Left lung (tissue), 10 donors: ENCODE results near the gene LOXHD1. TPM values are rescaled to one million over a fixed set of nuclear protein-coding genes. Genes with fewer than 3 reads are reported as not detected.
A peak's percentile ranks its signal among the peaks of the same experiment; 100 is the strongest.

Experiments used
- ATAC-seq: fragments of 200-7000 bp; cut with Tn5 transposase; one replicate; pipeline ENCODE4 v1.9.1; 2020; ENCODE audit warnings: moderate library complexity
- DNase-seq, 4 donors: peaks; one replicate each; pipeline ENCODE4 v3.0.0-alpha.2; 2013 to 2020
- H3K27ac ChIP-seq, 2 donors: fragments of 200-600 bp; sonication (generic) in 1 of 2; one replicate each; pipeline versions ENCODE4 v1.5.0 to v1.8.0; 2020 to 2021
- H3K27me3 ChIP-seq, 2 donors: fragments of 200-600 bp; sonication (generic) in 1 of 2; one replicate each; pipeline versions ENCODE4 v1.5.0 to v1.8.0; 2020 to 2021
- H3K36me3 ChIP-seq, 2 donors: fragments of 200-600 bp; sonication (generic) in 1 of 2; one replicate each; pipeline versions ENCODE4 v1.5.0 to v1.8.0; 2020 to 2021
- H3K4me1 ChIP-seq, 2 donors: fragments of 200-600 bp; one replicate each; pipeline ENCODE4 v1.8.0; 2021
- H3K4me3 ChIP-seq, 2 donors: fragments of 200-600 bp; sonication (generic) in 1 of 2; one replicate each; pipeline versions ENCODE4 v1.5.0 to v1.8.0; 2020 to 2021; ENCODE audit warnings: mild to moderate bottlenecking in 1 of 2
- H3K9me3 ChIP-seq, 2 donors: fragments of 200-600 bp; sonication (generic) in 1 of 2; one replicate each; pipeline versions ENCODE4 v1.5.0 to v1.8.0; 2020 to 2021
- intact Hi-C, 2 donors: fragments of 100-400 bp; cut with DNase I; formaldehyde crosslinking; loops; one replicate each; pipeline versions ENCODE4 v1.11.2 to v1.14.2; 2022
- polyA plus RNA-seq, 6 donors: library from polyadenylated mRNA; unstranded; fragments of 120-200 nt; gene quantifications; one replicate each; pipeline ENCODE4 v1.2.1, GENCODE V29; 2013; ENCODE audit not compliant: insufficient read length in 6 of 6
- total RNA-seq, 2 donors: library from RNA; stranded (reverse); fragmentation: NEBNext Ultra II Directional; extraction: Animal tissue kit (Norgen Biotek cat#: 25700); gene quantifications; one replicate each; pipeline ENCODE4 v1.2.1, GENCODE V29; 2021
- TF ChIP-seq, protein P1 (sequence below), 2 donors: fragments of 200-600 bp; sonication (generic) in 1 of 2; IDR thresholded peaks; one replicate each; pipeline versions ENCODE4 v1.5.0 to v1.8.0; 2021; ENCODE audit warnings: antibody characterized with exemption in 2 of 2
- donor health status: DM: no; HTN: yes; CAD: no.
- donor health status: DM: no; HTN: no; CAD: no.

LOXHD1 gene
- total and polyA plus RNA-seq, 8 donors, result 0.52 to 2.0 (median 1.2) TPM

GRCh38 chr18:46474487-46475389 lies 182.3 kb downstream of the LOXHD1 start:
- Histone ChIP-seq H3K9me3 (no peaks in the 10 kb centered on the region), H3K4me1 (no peaks in the 10 kb centered on the region), H3K36me3 (no peaks in the 10 kb centered on the region), H3K27me3 (no peaks in the 10 kb centered on the region), H3K4me3 (no peak overlapping the region), H3K27ac (no peak overlapping the region)
- intact Hi-C loops, result no loop called here
- TF ChIP-seq, protein P1, sequence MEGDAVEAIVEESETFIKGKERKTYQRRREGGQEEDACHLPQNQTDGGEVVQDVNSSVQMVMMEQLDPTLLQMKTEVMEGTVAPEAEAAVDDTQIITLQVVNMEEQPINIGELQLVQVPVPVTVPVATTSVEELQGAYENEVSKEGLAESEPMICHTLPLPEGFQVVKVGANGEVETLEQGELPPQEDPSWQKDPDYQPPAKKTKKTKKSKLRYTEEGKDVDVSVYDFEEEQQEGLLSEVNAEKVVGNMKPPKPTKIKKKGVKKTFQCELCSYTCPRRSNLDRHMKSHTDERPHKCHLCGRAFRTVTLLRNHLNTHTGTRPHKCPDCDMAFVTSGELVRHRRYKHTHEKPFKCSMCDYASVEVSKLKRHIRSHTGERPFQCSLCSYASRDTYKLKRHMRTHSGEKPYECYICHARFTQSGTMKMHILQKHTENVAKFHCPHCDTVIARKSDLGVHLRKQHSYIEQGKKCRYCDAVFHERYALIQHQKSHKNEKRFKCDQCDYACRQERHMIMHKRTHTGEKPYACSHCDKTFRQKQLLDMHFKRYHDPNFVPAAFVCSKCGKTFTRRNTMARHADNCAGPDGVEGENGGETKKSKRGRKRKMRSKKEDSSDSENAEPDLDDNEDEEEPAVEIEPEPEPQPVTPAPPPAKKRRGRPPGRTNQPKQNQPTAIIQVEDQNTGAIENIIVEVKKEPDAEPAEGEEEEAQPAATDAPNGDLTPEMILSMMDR (IDR thresholded peaks at IDR 0.05), result no peak
- DNase-seq (no peak), ATAC-seq (no peak)

DNA sequence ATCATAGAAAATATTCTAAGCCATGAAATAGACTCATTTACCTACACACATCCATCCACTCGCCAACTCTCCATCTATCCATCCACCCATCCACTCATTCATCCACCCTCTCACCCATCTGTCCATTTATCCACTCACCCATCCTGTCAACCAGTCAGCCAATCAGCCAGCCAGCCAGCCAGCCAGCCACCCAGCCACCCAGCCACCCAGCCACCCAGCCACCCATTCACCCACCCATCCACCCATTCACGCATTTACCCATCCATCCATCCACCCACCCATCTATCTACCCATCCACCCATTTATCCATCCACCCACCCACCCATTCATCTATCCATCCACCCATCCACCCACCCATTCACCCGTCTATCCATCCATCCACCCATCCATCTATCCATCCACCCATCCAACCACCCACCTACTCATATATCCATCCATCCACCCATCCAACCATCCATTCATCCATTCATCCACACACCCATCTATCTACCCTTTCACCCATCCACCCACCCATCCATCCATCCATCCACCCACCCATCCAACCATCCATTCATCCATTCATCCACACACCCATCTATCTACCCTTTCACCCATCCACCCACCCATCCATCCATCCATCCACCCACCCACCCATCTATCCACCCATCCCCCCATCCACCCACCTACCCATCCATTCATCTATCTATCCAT lies 185.1 kb downstream of the LOXHD1 start:
- no peak overlapping the region for H3K4me3 ChIP-seq
- TF ChIP-seq, protein P1 (IDR thresholded peaks at IDR 0.05), result no peak
- no peaks in the 10 kb centered on the region for H3K4me1 ChIP-seq
- H3K27me3 ChIP-seq, result no peaks in the 10 kb centered on the region
- intact Hi-C loops, result no loop called here
- H3K36me3 ChIP-seq, result no peaks in the 10 kb centered on the region
- no peaks in the 10 kb centered on the region for H3K9me3 ChIP-seq
- DNase-seq, result no peak
- ATAC-seq, result no peak
- no peak overlapping the region for H3K27ac ChIP-seq

DNA sequence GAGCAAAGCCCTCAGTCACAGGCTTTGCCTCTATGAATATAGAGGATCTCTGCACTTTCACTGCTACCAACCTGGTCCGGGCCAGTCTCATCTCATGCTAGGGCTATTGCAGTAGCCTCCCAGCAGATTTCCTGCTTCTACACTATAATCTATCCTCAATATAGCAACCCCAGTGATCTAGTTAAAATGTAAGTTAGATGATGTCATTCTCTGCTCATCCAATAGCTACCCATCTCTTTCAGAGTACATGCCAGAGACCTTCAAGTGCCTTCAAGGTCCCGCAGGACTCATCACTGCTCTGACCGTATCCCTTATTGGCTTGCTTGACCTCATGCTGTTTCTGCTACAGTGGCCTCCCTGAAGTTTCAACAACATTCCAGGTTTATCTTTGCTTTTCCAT lies 186.3 kb downstream of the LOXHD1 start:
- H3K4me3 ChIP-seq, result no peak overlapping the region
- H3K27ac ChIP-seq, result no peak overlapping the region
- no peaks in the 10 kb centered on the region for H3K4me1 ChIP-seq
- no peaks in the 10 kb centered on the region for H3K36me3 ChIP-seq
- DNase-seq (no peak), ATAC-seq (no peak)
- no peaks in the 10 kb centered on the region for H3K9me3 ChIP-seq
- intact Hi-C loops, result no loop called here
- TF ChIP-seq, protein P1 (IDR thresholded peaks at IDR 0.05), result no peak
- H3K27me3 ChIP-seq, result no peaks in the 10 kb centered on the region

DNA sequence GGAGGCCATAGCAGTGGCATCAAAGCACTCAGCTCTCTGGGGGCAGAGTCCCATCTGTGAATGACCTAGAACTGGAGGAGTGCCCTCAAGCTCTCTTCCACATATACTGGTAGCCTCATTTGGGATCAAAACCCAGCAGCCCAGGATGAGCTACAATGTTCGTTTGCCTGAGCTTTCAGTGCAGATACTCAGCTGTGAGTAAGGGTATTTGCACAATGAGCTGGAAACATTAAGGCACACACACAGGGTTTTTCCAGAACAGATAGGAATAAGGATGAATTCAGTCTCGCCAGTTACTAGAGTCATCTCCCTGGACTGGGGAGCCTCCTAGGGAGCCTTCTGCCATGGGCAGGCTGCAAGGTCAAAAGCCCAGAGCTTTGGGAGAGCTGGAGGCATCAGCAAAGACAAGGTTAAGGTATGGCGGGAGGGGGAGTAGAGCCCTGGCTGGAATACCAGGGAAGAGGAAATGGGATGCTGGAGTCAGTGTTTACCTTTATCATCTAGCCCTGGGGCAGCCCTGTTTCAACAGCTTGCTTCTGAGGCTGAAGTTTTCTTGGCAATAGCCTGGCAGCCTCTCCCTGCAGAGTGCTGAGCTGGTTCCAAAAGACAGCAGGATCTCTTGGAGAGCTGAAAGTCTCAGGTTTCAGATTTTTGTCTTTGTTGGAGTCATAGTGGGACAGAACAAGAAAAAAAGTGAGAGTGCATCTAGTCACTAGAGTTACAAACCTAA lies 187.7 kb downstream of the LOXHD1 start:
- Histone ChIP-seq H3K9me3 (no peaks in the 10 kb centered on the region), H3K4me1 (no peaks in the 10 kb centered on the region), H3K27me3 (no peaks in the 10 kb centered on the region), H3K36me3 (no peaks in the 10 kb centered on the region), H3K27ac (no peak overlapping the region), H3K4me3 (no peak overlapping the region)
- intact Hi-C loops, result no loop called here
- DNase-seq (peak in 1 of 4 donors; percentile 7), ATAC-seq (no peak)
- TF ChIP-seq, protein P1 (IDR thresholded peaks at IDR 0.05), result no peak
